Left kidney (tissue), 8 donors: ENCODE results near the gene ARHGEF1. TPM values are rescaled to one million over a fixed set of nuclear protein-coding genes. Genes with fewer than 3 reads are reported as not detected.

Experiments used
- DNase-seq: peaks from one replicate; pipeline ENCODE4 v3.0.0-alpha.2; 2013
- long read RNA-seq, 8 donors: transcript quantifications; one replicate each; lab custom pipeline, GENCODE V29; 2026
- polyA plus RNA-seq: library from polyadenylated mRNA; unstranded; fragments of 120-200 nt; gene quantifications from one replicate; pipeline ENCODE4 v1.2.1, GENCODE V29; 2013; ENCODE audit not compliant: insufficient read length

ARHGEF1 gene, protein sequence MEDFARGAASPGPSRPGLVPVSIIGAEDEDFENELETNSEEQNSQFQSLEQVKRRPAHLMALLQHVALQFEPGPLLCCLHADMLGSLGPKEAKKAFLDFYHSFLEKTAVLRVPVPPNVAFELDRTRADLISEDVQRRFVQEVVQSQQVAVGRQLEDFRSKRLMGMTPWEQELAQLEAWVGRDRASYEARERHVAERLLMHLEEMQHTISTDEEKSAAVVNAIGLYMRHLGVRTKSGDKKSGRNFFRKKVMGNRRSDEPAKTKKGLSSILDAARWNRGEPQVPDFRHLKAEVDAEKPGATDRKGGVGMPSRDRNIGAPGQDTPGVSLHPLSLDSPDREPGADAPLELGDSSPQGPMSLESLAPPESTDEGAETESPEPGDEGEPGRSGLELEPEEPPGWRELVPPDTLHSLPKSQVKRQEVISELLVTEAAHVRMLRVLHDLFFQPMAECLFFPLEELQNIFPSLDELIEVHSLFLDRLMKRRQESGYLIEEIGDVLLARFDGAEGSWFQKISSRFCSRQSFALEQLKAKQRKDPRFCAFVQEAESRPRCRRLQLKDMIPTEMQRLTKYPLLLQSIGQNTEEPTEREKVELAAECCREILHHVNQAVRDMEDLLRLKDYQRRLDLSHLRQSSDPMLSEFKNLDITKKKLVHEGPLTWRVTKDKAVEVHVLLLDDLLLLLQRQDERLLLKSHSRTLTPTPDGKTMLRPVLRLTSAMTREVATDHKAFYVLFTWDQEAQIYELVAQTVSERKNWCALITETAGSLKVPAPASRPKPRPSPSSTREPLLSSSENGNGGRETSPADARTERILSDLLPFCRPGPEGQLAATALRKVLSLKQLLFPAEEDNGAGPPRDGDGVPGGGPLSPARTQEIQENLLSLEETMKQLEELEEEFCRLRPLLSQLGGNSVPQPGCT
- 45.2 TPM for polyA plus RNA-seq
- long read RNA-seq, donor 1, partial matches to known transcripts, result 0 of 6 reads
- long read RNA-seq, donor 1, other reads (novel, unspliced or antisense), result 0 of 6 reads
- long read RNA-seq, donor 2, partial matches to known transcripts, result 0 of 4 reads
- long read RNA-seq, donor 2, other reads (novel, unspliced or antisense), result 0 of 4 reads
- long read RNA-seq, donor 3, partial matches to known transcripts, result 0 of 3 reads
- long read RNA-seq, donor 3, other reads (novel, unspliced or antisense), result 0 of 3 reads
- long read RNA-seq, donor 4, result 0 reads
- long read RNA-seq, donor 5, transcript ARHGEF1-203 (29 exons, 3,243 nt), result major isoform, 5 of 8 reads
- long read RNA-seq, donor 5, partial matches to known transcripts, result 0 of 8 reads
- long read RNA-seq, donor 5, other reads (novel, unspliced or antisense), result 0 of 8 reads
- long read RNA-seq, donor 6, partial matches to known transcripts, result 0 of 6 reads
- long read RNA-seq, donor 6, other reads (novel, unspliced or antisense), result 0 of 6 reads
- long read RNA-seq, donor 7, transcript ARHGEF1-203 (29 exons, 3,243 nt), result major isoform, 5 of 8 reads
- long read RNA-seq, donor 7, partial matches to known transcripts, result 0 of 8 reads
- long read RNA-seq, donor 7, other reads (novel, unspliced or antisense), result 0 of 8 reads
- long read RNA-seq, donor 8, partial matches to known transcripts, result 0 of 1 reads
- long read RNA-seq, donor 8, other reads (novel, unspliced or antisense), result 0 of 1 reads

DNA sequence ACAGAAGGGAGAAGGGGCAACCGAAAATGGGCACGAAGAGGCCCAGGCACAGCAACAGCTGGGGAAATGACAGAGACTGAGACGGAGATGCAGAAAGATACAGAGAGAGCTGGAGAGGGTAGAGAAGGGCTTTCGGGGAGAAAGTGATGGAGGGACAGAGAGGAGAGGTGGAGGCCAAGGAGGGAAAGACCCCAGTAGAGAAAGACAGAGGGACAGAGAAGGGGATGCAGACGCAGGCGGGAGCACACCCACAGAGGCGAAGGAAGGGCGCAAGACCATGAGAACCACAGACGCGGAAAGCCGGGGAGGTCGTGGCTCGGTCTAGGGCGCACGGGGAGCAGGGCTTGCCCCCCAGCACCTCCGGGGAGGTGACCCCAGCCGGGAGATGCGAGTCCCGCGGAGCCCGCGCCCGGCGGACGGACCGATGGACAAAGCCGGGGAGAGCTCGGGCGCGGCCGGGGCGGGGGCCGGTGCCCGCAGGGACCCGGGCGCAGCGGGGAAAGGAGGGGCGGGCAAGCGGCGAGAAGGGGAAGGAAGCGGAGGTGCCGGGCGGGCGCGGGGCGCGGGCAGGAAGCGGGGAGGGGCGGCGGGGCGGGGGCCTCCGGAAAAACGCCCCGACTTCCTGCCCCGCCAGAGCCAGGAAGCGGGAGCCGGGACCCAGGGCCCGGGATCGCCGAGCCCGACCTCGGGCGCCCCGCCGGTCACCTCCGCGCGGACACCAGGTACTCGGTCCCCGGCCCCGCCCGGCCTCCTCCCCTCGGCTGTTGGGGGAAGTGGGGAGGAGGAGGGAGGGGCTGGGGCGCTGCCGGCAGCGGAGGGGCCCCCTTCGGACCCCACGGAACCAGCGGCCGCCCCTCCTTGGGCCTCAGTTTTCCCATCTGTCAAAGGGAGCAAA, at the start of gene ARHGEF1:
Gene ARHGEF1 (plus strand): TSS at position 617 of the 895 bp plus-strand sequence. CDS start 4,899 bp downstream, outside the sequence.
- DNase-seq, result no peak

DNA sequence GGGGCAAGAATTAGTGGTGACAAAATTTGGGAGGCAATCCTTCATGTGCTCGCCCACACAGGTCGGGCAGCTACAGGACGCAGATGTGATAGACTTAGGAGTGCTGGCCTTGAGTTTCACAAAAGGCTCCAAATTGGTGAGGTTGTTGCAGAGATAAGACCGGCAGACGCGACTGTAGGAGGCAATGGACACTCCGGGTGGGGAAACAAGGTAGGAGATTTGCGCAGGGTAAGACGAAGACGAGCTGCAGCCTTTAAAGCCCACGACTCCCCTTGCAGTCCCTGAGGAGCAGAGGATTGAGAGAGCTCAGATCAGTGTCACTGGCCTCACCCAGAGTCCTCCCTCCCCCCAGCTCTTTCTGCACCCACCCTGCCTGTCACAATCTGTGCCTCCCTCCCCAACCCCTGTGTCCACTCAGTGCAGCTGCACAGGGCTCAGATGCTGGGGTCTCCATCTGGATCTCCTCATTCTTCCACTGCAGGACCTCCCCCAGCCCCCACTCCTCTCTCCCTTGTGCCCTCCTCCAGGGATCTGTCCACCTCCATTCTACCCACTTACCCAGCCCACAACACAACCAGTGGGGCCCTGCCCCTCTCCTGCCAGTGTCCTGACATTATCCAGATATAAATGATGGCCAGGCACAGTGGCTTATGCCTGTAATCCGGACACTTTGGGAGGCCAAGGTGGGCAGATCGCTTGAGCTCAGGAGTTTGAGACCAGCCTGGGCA, 44.8 kb upstream of the ARHGEF1 start:
- DNase-seq, result no peak

DNA sequence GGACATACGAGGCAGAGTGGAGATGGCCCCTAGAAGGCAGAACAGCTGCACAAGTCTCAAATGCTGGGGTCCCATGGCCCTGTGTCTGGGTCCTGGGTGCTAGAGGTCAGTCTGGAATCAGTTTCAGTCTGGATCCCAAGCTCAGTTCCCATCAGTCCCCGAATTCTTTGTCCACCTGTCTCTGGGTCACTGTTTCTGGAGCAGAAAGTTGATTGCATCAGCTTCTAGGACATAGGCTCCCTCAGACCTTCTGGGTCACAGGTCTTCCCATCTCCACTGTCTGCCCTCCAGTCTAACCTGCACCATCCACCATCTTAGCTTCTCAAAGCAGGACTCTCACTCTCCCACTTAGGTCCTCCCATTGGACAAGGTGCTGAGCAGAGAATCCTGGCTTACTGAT, 43.8 kb upstream of the ARHGEF1 start:
- no peak for DNase-seq

DNA sequence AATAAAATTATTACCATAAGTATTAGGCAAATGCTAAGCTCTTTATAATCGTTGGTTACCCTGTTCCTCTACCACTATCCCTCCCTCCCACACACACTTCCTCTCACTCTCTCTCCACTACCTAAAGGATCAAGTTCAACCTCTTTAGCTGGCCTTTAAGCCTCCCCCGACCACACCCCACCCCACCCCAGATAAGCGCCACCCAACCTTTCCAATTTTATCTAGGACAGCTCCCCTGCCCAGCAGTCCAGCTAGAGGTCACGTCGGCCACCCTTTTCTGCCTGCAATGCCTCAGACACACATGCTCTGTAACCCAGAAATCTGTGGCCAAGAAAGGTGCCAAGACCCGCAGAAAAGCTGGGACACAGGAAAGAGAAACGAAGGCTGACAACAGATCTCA, 39.6 kb upstream of the ARHGEF1 start:
- DNase-seq, result no peak

DNA sequence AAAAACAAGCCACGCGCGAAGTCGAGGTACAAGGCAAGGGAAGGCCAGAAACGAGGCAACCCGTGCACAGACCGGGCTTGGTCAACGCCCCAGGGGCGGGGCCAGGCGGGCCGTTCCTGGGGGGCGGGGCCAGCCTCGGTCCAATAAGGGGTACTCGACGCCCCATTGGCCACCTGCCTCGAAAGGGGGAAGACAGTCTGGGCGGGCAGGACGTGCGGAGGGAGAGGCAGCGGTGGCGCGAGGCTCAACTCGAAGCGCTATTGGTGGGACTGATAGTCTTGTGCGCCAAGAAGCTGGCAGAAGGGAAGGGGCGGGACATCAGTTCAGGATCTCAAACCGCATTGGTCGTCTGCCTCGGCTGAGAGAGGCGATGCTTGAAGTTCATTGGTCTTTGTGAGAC, 38.4 kb upstream of the ARHGEF1 start, which contains the start of gene LYPD4:
Gene LYPD4 (minus strand): TSS at position 83 of the 400 bp plus-strand sequence. CDS start 5,398 bp downstream, outside the sequence.
- DNase-seq, result no peak

DNA sequence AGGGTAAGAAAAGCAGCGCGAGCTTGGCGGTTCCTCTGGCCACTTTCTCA, 38.2 kb upstream of the ARHGEF1 start, which contains the start of gene DMRTC2:
Gene DMRTC2 (plus strand): TSS at position 42 of the 50 bp plus-strand sequence. CDS start 2,387 bp downstream, outside the sequence.
- DNase-seq, result no peak

DNA sequence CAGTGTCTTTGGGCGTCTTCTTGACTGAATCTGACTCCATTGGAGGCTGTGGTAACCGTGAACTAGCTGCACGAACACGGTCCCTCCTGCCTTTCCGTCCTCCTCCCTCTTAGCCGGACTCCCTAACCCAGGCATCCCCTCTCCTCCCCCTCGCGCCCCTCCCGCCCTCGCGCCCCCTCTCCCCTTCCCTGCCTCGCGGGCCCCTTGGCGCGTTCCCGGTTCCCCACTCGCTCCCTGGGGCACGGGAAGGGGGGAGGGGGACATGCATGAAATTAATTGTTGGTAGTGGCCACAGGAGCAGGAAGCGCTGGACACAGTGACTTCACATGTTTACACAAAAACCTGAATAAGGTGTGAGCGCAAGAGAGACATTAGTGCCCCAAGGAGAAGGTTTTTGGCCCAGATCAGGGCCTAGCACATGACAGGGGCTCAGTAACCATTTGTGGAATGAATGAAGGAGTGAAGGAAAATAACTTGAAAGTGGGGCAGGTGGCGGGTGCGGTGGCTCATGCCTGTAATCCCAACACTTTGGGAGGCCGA, 37.9 kb upstream of the ARHGEF1 start:
- no peak for DNase-seq

DNA sequence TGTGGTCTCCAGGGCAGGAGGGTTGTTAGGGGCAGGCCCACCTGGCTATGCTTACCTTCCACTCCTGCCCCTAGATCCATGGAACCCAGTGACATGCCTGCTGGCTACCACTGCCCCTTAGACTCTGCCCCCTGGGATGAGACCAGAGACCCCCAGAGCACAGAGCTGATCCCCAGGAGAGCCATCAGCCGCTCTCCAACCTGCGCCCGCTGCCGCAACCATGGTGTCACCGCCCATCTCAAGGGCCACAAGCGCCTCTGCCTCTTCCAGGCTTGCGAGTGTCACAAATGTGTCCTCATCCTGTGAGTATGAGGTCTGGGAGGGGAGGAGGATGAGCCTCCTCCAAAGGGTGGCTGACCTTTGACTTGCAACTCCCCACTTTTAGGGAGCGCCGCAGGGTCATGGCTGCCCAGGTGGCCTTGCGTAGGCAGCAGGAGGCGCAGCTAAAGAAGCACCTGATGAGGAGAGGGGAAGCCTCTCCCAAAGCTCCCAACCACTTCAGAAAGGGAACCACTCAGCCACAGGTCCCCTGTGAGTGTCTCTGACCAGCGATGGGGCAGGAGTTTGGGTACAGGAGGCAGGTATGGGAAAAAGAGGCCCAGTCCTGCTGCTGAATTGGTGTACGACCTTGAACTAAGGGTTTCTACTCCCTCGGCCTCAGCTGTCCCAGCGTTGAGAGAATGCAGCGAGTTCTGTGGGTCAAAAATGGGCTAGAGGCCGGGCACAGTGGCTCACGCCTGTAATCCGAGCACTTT, 35.5 kb upstream of the ARHGEF1 start:
- DNase-seq, result no peak

DNA sequence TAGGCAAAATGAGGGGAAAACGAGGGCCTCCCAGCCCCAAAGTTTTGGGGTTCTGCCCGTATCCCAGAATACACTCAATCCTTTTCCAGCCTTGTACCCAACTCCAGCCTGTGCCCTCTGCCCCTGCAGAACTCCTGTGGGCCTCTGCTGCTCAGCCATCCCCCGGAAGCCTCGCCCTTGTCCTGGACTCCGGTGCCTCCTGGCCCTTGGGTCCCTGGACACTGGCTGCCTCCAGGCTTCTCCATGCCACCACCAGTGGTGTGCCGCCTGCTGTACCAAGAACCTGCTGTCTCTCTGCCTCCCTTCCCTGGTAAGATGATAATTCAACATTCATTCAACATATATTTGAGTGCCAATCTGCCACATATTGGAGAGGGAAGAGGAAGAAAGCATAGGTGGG, 34.3 kb upstream of the ARHGEF1 start:
- DNase-seq, result no peak

DNA sequence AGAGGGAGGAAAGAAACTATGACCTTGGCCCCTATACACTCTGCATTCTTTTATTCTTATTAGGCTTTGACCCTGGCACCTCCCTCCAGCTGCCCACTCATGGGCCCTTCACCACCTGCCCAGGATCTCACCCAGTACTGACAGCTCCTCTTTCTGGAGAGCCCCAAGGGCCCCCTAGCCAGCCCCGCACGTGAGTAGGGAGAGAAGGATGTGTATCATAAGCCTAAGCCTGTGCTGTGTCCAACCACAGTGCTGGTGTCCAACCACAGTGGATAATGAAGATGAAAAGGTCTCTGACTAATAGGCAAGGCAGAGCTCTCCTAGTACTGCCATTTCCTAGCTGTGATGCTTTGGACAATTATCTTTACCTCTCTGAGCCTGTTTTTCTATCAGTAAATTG, 33.9 kb upstream of the ARHGEF1 start:
- DNase-seq, result no peak

DNA sequence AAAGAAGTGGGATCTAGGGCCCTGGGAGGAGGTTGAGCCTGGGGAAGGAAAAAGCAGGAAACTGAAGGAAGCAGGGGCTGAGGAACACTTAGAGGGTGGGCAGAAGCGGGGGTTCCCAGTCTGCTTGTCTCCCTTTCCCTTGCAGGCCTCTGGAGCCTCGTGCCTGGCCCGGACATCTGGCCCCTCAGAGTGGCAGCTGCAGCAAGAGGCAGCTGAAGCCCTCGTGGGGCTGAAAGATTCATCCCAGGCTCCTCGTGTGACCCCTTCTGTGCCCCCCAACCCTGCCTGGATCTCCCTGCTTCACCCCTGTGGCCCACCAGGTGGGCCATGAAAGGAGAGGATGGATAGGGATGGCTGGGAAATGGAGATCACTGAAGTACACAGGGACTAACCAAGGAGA, 32.6 kb upstream of the ARHGEF1 start:
- DNase-seq, result no peak

DNA sequence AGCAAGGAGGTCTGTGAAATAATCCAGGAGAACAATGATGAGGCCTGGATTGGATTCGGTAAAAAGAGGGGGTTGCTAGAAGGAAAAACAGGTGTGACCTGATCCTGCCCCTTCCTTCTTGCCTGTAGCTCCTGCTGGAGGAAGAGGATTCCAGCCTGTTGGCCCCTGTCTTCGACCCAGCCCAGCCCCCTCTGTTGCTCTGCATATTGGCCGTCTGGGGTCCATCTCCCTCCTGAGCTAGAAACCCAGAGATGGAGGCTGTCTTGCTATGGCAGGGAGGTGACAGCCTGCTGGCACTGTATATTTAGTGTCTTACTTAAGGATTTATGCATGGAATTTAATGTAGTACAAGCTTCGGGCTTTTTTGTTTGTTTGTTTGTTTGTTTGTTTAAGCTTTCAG, 31.5 kb upstream of the ARHGEF1 start:
- no peak for DNase-seq

DNA sequence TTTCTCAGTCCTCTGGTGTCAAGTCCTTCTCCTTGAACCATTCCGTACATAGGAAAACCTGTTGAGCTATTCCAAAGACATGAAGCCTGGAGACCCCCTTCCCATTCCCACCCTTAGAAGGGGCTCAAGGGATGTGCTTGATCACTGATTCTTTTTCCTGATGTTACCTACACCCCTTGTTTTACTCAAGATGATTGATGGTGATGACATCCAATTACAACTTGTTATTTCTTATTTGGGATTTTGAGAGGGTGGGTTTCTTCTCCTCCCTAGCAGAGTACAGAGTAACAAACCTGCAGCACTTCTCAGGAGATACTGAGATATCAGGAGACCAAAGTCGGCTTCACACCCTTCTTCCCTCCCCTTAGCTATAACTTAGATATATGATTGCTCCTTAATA, 29.6 kb upstream of the ARHGEF1 start:
- no peak for DNase-seq

DNA sequence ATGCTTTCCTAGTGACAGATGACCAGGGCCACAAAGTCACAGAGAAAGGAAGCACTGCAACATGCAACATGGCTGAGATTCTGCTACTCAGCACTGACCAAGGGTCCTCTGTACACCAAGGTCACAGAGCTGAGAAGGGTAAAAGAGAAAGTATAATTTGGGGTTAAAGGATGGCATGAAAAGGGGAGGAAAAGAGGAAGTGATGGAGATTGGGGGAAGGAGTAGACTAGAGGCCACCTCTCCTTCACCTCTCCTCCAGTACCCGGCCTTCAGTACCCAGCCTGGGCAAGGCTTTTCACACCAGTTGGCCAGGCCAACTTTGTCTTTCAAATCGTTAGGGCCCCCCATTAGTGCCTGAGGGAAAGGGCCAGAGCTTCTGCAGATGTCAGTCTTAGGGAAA, 29.2 kb upstream of the ARHGEF1 start:
- no peak for DNase-seq

DNA sequence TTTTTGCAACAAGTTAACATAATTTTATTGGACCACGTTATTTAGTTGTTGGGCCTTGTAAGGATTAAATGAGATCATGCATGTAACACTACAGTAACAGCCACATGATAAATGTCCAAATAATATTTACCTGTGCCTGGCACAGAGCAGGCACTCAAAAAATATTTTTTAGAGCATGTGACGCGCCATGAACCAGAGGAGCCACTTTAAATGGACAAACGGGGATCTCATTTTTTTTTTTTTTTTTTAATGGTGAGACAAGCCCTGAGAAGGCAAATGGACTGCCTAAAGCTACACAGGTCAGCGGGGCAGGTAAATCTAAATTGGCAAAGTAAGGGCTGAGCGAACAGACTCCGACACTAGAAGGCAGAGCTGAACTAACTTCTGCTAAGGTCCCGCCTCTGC, 23.8 kb upstream of the ARHGEF1 start:
- no peak for DNase-seq

DNA sequence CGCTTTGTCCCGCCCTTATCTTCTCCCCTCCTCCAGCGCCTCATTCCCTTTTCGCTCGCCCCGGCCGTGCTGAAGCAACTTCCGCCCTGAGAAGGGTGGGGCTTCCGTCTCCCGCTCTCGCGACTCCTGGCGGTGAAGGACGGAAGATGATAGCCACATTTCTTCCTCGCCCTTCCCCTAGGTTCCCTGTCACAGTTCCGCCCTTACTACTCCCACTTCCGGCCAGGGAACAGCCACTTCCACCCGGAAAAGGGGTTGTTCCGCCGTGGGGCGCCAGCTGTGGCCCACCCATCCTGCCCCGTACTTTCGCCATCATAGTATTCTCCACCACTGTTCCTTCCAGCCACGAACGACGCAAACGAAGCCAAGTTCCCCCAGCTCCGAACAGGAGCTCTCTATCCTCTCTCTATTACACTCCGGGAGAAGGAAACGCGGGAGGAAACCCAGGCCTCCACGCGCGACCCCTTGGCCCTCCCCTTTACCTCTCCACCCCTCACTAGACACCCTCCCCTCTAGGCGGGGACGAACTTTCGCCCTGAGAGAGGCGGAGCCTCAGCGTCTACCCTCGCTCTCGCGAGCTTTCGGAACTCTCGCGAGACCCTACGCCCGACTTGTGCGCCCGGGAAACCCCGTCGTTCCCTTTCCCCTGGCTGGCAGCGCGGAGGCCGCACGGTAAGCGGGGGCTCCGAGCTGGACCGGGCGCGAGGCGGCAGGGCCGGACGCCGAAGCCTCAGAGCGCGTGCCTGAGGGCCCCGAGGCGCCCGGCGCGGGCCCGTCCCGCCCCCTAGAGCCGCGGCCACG, 23.2 kb upstream of the ARHGEF1 start, which contains the start of gene RPS19:
Gene RPS19 (plus strand): TSS at position 638 of the 801 bp plus-strand sequence. CDS start 520 bp downstream, outside the sequence.
- peak; percentile 99 for DNase-seq

DNA sequence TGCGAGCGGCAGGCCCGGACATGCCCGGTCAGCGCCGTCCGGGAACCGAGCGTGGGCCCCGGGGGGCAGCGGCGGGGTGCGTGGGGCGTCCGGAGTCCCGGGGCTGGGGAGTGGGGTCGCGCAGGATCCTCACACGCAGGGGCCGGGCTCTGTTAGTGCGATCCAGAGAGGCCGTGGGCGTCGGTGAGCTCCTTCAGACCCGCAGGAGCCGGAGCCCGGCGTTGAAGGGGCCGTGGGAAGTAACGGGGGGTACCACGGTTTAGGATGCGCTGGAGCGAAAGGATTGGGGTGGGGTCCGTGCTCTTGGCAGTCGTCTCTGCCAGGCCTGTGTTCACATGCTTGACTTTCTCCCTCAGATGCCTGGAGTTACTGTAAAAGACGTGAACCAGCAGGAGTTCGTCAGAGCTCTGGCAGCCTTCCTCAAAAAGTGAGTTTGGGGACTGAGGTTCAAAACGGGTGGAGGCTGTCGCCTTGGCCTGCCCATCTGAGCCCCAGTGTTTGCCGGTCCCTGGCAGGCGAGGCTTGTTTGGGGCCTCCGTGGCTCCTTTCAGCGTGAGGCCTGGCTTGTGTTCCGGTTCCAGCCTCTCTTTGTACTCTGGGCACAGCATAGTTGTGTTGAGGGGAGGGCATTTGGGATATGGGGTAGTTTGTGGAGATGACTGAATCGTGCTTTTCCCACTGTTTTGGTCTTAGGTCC, 22.4 kb upstream of the ARHGEF1 start:
- no peak for DNase-seq
